Measurements from ENCODE around the gene LRRC74B.

The LRRC74B gene

GRCh38 chr22:21054046-21054713 is 8.4 kb downstream of the LRRC74B start:
- no peak overlapping the region for H2AFZ ChIP-seq (ENCODE audit: low read depth, low read length, severe bottlenecking)
- no peaks in the 10 kb centered on the region for H3K27me3 ChIP-seq (ENCODE audit: low read length)
- H3K27ac ChIP-seq (ENCODE audit: low read depth, low read length), result no peak overlapping the region
- no peaks in the 10 kb centered on the region for H3K36me3 ChIP-seq (ENCODE audit: low read length)
- H3K9me2 ChIP-seq (replicated peaks; ENCODE audit: insufficient read depth, low read length), result no peaks in the 10 kb centered on the region
- no peak overlapping the region for H3K9ac ChIP-seq (ENCODE audit: low read length)
- TF ChIP-seq CTCF (IDR thresholded peaks at IDR 0.05; ENCODE audit: insufficient read depth, low read length, poor library complexity, severe bottlenecking) (no peak), EZH2phosphoT487 (conservative IDR thresholded peaks at IDR 0.05; ENCODE audit: low read length) (no peak)
- H3F3A ChIP-seq (ENCODE audit: insufficient read depth), result no peaks in the 10 kb centered on the region
- H3K4me2 ChIP-seq (ENCODE audit: low read depth, low read length, poor library complexity, severe bottlenecking), result no peak overlapping the region
- H3K4me3 ChIP-seq (ENCODE audit: insufficient read depth, low read length, poor library complexity, severe bottlenecking), result no peak overlapping the region
- H3K9me3 ChIP-seq (ENCODE audit: insufficient read depth, low read length), result no peaks in the 10 kb centered on the region
- no peaks in the 10 kb centered on the region for H3K79me2 ChIP-seq (ENCODE audit: insufficient read depth, low read length)
- no peaks in the 10 kb centered on the region for H4K20me1 ChIP-seq (ENCODE audit: low read depth, low read length)

- no peaks in the 10 kb centered on the region for H3K9me3 ChIP-seq (ENCODE audit: insufficient read depth, low read length)
- TF ChIP-seq CTCF (IDR thresholded peaks at IDR 0.05; ENCODE audit: insufficient read depth, low read length, poor library complexity, severe bottlenecking), result no peak
- TF ChIP-seq EZH2phosphoT487 (conservative IDR thresholded peaks at IDR 0.05; ENCODE audit: low read length), result no peak
- H3K79me2 ChIP-seq (ENCODE audit: insufficient read depth, low read length), result no peaks in the 10 kb centered on the region
- no peaks in the 10 kb centered on the region for H3K9me2 ChIP-seq (replicated peaks; ENCODE audit: insufficient read depth, low read length)
- H2AFZ ChIP-seq (ENCODE audit: low read depth, low read length, severe bottlenecking), result no peak overlapping the region
- H3F3A ChIP-seq (ENCODE audit: insufficient read depth), result no peaks in the 10 kb centered on the region
- no peak overlapping the region for H3K4me2 ChIP-seq (ENCODE audit: low read depth, low read length, poor library complexity, severe bottlenecking)
- H3K27me3 ChIP-seq (ENCODE audit: low read length), result no peaks in the 10 kb centered on the region
- no peaks in the 10 kb centered on the region for H4K20me1 ChIP-seq (ENCODE audit: low read depth, low read length)
- no peak overlapping the region for H3K9ac ChIP-seq (ENCODE audit: low read length)
- H3K4me3 ChIP-seq (ENCODE audit: insufficient read depth, low read length, poor library complexity, severe bottlenecking), result no peak overlapping the region
- H3K27ac ChIP-seq (ENCODE audit: low read depth, low read length), result no peak overlapping the region
- no peaks in the 10 kb centered on the region for H3K36me3 ChIP-seq (ENCODE audit: low read length)
Observed at GRCh38 chr22:21054714-21055563, 9.2 kb downstream of the LRRC74B start.

- Histone ChIP-seq H3K27ac (ENCODE audit: low read depth, low read length) (no peak overlapping the region), H3K36me3 (ENCODE audit: low read length) (no peaks in the 10 kb centered on the region), H3K4me2 (ENCODE audit: low read depth, low read length, poor library complexity, severe bottlenecking) (no peak overlapping the region), H3K79me2 (ENCODE audit: insufficient read depth, low read length) (no peaks in the 10 kb centered on the region), H3K4me3 (ENCODE audit: insufficient read depth, low read length, poor library complexity, severe bottlenecking) (no peak overlapping the region), H3K9ac (ENCODE audit: low read length) (no peak overlapping the region), H3K9me2 (replicated peaks; ENCODE audit: insufficient read depth, low read length) (no peaks in the 10 kb centered on the region), H4K20me1 (ENCODE audit: low read depth, low read length) (no peaks in the 10 kb centered on the region), H3K27me3 (ENCODE audit: low read length) (no peaks in the 10 kb centered on the region), H3K9me3 (ENCODE audit: insufficient read depth, low read length) (no peaks in the 10 kb centered on the region), H2AFZ (ENCODE audit: low read depth, low read length, severe bottlenecking) (no peak overlapping the region), H3F3A (ENCODE audit: insufficient read depth) (no peaks in the 10 kb centered on the region)
- TF ChIP-seq EZH2phosphoT487 (conservative IDR thresholded peaks at IDR 0.05; ENCODE audit: low read length), result no peak
- no peak for TF ChIP-seq CTCF (IDR thresholded peaks at IDR 0.05; ENCODE audit: insufficient read depth, low read length, poor library complexity, severe bottlenecking)
Observed at GRCh38 chr22:21055564-21055834, 9.8 kb downstream of the LRRC74B start.
